HG02884 (cell line): ENCODE measurements around the gene SFXN5.

ENCODE experiments used
- ATAC-seq: cut with Tn5 transposase; IDR thresholded peaks from one replicate; pipeline ENCODE4 v1.9.1; 2021; ENCODE audit warnings: mild to moderate bottlenecking, moderate library complexity; ENCODE audit not compliant: unreplicated experiment

Gene SFXN5

GRCh38 chr2:72945450-72946019 is 126.0 kb downstream of the SFXN5 start:
- ATAC-seq: no peak

- no peak for ATAC-seq
Observed at GRCh38 chr2:72944804-72945449, 126.6 kb downstream of the SFXN5 start.

- no peak for ATAC-seq
Observed at GRCh38 chr2:72943540-72944395, 127.7 kb downstream of the SFXN5 start.

GRCh38 chr2:72942881-72943418 is 128.6 kb downstream of the SFXN5 start:
- no peak for ATAC-seq

GRCh38 chr2:72942293-72942692 is 129.2 kb downstream of the SFXN5 start:
- no peak for ATAC-seq

GRCh38 chr2:72940786-72941185 is 130.7 kb downstream of the SFXN5 start:
- ATAC-seq: no peak

- ATAC-seq: no peak
Observed at GRCh38 chr2:72940361-72940760, 131.2 kb downstream of the SFXN5 start.

GRCh38 chr2:72938455-72938854 is 133.1 kb downstream of the SFXN5 start:
- ATAC-seq: no peak

GRCh38 chr2:72937356-72937669 is 134.2 kb downstream of the SFXN5 start:
- no peak for ATAC-seq

- ATAC-seq: no peak
Observed at GRCh38 chr2:72936660-72937355, 134.7 kb downstream of the SFXN5 start.

- no peak for ATAC-seq
Observed at GRCh38 chr2:72935611-72935957, 135.9 kb downstream of the SFXN5 start.

GRCh38 chr2:72934683-72935610 is 136.6 kb downstream of the SFXN5 start:
- peak; percentile 54 for ATAC-seq

- ATAC-seq: no peak
Observed at GRCh38 chr2:72933646-72934151, 137.8 kb downstream of the SFXN5 start.

- ATAC-seq: no peak
Observed at GRCh38 chr2:72933207-72933606, 138.3 kb downstream of the SFXN5 start.

GRCh38 chr2:72932805-72933204 is 138.7 kb downstream of the SFXN5 start:
- ATAC-seq: no peak

GRCh38 chr2:72932045-72932740 is 139.3 kb downstream of the SFXN5 start:
- ATAC-seq: no peak

GRCh38 chr2:72931280-72931910 is 140.1 kb downstream of the SFXN5 start:
- no peak for ATAC-seq

GRCh38 chr2:72929010-72929409 is 142.5 kb downstream of the SFXN5 start:
- no peak for ATAC-seq
